Measurements from ENCODE around the gene CDK8.
"Not testable (repeated sequence)": the region's sequence is repeated elsewhere in the genome, so short reads cannot be mapped to it uniquely, and the experiment has no call there.

The CDK8 gene

DNA sequence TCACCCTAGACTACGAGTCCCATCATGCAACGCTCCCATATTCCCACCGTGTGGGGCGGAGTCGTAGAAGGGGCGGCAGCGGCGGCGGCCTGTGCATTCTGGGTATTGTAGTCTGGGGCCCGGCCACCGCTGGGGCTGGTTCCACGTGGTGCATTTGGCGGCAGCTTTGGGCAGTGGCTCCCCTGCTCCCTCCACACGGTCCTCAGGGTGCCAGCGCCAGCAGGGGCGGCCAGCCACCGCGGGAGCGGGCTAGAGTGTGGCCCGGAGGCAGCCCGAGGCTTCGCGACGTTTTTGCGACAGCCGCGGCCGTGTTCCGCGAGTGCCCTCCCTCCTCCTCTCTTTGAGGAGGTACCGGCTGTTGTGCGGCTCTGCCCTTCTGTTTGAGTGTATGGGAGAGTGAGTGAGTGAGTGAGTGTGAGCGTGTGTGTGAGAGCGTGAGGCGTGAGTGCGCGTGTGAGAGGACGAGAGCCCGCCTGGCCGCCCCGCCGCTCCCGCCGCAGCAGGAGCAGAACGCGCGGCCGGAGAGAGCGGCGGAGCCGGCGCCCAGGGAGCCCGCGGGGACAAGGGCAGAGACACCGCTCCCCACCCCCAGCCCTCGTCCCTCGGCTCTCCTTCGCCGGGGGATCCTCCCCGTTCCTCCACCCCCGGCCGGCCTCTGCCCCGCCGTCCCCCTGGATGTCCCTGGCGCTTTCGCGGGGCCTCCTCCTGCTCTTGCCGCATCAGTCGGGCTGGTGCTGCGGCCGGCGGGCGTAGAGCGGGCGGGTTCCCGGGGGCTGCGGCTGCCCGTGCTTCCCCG lies at the start of gene CDK8:
TSS of gene CDK8 (plus strand) at position 343 of the 796 bp plus-strand sequence. CDS start 513 bp downstream, outside the sequence.
- peak; percentile 75 to 76 for DNase-seq (ENCODE audit: low read depth in 1 of 2, low spot score in 1 of 2)

DNA sequence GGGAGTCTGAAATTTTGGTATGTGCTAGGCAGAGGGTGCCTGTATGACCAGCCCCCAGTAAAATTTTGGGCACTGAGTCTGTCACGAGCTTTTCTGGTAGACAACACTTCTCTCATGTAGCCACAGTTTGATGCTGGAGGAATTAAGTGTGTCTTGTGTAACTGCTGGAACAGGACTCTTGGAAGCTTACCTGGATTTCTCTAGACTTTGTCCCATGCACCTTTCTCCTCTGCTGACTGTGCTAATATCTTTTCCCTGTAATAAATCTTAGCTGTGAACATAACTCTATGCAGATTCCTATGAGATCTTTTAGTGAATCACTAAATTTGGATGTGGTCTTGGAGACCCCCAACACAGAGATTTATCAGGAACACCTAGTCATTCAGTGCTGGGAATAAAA lies 45.6 kb upstream of the CDK8 start:
- no peak for DNase-seq (ENCODE audit: low read depth in 1 of 2, low spot score in 1 of 2)

DNA sequence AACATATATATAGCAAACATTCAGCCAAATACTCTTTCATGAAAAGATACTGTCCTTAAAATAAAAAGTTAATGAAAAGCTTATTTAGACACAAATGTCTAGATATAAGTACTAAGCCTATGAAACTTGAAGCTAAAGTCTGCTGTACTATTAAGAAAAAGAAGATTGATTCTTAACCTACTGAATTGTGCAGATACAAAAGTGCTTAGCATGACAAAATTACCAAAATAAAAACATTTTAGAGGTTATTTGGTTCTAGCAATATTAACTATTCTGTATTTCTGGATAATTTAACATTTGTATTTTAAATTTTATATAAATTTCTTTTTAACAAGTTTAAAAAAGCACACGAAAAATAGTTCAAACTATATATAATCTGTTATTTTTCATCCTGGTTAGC lies 40.6 kb upstream of the CDK8 start:
- DNase-seq (ENCODE audit: low read depth in 1 of 2, low spot score in 1 of 2) = no peak

DNA sequence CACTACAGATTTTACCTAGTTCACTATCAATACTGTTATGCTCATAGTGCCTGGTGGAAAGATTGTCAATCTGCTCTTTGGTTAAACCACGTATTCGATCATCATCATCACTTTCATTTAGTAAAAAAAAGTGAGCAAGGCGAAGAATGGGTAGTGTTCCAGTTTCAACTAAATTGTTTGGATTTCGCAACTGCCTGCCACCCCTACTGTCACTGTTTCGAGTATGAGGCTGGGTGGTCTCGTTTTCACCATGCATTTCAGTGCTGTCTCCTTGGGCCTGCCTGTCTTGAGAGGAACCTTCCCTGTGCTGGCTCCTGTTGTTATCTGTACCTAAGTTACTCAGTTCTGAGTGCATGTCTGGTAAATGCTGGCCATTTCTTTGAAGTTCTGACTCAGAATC lies 39.9 kb upstream of the CDK8 start:
- no peak for DNase-seq (ENCODE audit: low read depth in 1 of 2, low spot score in 1 of 2)

DNA sequence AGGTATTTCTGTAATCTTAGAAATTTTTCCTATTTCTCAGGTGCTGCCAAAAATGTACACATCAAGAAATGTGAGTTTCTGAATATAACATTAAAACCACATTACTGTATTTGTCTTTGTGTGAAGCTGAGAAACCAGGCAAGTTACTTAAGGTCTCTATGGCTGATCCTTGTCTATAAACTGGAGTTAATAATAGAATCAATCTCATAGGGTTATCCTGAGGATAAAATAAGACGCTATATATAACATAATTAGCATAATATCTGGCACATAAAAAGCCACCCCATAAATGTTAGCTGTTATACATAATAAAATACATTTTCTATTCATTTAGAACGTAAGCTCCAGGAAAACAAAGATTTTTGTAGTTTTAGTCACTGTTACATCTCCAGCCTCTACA lies 37.9 kb upstream of the CDK8 start:
- no peak for DNase-seq (ENCODE audit: low read depth in 1 of 2, low spot score in 1 of 2)

DNA sequence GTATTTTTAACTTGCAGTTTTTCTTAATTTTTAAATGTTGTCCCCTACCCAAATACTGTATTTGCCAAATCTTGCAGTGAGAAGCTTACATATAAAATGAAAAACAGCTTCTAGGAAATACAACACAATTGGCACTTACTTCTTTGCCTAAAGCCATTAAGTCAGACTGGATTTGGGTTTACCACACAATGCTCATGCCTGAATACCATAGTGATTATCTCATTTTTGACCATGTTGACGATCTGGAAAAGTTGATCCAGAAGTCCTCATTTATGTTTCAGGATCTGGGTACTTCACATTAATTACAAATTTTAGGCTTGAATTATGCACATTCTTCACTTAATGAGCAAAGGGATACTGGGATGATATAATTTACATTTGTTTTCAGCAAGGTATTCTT lies 34.2 kb upstream of the CDK8 start:
- no peak for DNase-seq (ENCODE audit: low read depth in 1 of 2, low spot score in 1 of 2)

DNA sequence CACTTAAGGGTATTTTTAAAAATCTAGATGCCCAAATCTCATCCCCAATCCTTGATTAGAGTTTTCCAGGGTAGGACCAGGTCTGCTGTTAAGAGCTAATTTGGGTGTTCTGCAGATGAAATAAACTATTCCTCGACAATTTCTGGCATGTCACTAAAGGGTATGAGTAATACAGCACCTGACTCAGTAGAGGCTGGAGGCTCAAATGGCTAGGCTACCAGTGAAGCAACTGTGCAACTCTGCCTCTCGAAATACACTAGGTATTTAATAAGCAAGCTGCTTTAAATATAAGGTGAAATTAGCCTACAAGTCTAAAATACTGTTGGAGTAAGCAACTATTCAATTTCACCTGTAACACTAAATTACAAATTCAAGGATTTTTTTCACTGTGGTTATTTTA lies 33.4 kb upstream of the CDK8 start:
- no peak for DNase-seq (ENCODE audit: low read depth in 1 of 2, low spot score in 1 of 2)

DNA sequence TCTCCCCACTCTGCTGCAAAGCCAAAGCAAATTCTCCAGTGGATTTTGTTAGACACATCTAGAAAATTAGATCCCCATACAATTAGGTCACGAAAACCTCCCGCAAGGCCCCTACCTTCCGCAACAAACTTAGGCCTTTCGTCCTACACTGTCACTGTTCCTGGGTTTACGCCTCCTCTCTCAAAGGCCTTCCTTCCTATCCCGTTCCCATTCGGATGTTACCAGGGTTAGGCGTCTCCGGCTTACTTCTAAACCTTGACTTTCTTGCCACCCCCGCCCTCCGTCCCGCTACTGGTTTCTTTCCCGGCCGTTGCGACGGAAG lies 32.6 kb upstream of the CDK8 start:
- no peak for DNase-seq (ENCODE audit: low read depth in 1 of 2, low spot score in 1 of 2)

DNA sequence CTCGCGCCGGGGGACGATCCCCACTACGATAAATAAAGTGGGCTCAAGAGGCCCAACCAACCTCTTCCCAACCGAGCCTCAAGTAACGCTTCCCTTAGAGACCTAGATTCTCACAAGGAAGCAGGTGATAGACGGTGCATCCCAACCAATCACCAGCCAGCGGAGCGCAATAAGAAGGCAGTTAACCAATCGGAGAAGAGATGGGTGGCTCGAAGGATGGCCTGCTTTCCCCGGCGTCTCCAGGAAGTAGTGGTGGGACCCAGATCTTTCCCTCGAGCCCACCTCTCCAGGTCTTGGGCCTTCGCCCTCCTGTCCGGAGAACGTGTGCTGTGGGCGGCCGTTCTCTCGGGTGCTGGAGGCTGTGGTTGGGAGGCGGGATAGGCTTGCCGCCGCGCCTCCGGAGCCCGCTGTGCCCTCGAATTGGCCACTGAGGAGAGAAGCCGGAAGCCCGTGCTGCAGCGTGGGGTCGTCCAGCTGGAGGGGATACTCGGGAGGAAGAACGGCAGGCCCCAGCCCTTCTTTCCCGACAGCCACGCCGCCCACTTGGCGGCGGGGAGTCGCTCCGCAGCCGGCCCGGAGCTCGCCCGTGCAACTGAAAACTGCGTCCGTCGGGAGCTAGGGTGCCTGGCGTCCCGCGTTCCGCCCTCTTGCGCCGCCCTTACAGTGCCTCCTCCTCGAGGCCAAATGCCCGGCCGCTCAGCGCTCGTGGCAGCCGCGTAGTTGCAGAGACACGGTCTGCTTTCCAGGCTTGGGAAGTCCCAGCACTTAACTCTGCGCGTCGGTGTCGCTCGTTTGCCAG lies 32.0 kb upstream of the CDK8 start, which contains the start of gene RNF6:
TSS of gene RNF6 (minus strand) at position 594 of the 799 bp plus-strand sequence. CDS start 2,665 bp downstream, outside the sequence.
- peak; percentile 70 to 71 for DNase-seq (ENCODE audit: low read depth in 1 of 2, low spot score in 1 of 2)

DNA sequence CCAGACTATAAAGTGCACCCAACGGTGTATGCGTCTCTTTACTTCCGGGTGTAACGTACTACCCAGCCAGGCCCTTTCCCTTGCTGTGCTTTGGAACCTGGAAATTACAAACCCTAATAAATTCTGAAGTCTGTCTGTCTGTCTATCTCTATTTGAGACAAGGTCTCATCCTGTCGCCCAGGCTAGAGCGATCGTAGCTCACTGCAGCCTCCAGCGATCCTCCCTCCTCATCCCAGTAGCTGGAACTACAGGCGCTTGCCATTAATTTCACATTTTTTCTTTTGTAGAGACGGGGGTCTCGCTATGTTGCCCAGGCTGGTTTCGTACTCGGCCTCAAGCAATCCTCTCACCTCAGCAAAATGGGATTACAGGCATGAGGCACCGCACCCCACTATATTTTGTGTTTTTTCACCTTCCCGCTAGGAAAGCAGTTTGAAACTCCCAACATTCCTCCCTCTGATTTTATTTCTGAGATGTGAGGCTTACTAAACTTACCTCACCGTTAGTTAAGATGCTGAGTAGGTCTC lies 31.3 kb upstream of the CDK8 start:
- DNase-seq (ENCODE audit: low read depth in 1 of 2, low spot score in 1 of 2) = no peak

DNA sequence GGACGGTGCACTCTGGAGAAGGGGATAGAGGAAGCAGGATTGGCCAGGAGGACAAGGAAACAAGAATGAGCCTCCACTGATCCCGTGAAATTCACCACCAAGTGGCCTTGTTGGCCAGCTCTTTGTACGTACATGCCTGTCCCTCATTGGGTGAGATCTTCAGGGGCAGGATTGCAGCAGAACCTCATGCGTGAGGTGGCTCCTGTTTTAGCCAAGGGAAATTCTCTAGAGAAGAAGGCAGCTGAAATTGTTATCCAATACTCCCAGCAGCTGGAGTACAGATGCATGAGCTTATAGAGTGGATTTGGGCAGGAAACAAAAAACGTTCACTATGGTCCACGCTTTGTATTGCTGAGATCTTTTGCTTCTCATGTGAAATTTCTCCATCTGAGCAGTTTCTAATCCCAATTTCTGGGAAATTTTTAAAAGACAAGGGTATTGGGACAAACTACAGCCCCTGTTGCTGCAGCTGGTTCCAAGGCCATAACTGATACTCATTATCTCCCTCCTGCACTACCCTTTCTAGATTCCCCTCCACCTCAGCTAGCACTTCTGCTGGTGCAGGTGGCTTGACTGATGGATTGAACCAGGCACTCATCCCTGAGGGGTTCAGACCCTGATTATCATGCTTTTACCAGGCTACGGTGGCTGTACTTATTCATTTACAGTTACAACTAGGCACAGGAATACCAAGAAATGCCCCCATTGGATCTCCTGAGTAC lies 27.9 kb upstream of the CDK8 start:
- DNase-seq (ENCODE audit: low read depth in 1 of 2, low spot score in 1 of 2) = no peak

DNA sequence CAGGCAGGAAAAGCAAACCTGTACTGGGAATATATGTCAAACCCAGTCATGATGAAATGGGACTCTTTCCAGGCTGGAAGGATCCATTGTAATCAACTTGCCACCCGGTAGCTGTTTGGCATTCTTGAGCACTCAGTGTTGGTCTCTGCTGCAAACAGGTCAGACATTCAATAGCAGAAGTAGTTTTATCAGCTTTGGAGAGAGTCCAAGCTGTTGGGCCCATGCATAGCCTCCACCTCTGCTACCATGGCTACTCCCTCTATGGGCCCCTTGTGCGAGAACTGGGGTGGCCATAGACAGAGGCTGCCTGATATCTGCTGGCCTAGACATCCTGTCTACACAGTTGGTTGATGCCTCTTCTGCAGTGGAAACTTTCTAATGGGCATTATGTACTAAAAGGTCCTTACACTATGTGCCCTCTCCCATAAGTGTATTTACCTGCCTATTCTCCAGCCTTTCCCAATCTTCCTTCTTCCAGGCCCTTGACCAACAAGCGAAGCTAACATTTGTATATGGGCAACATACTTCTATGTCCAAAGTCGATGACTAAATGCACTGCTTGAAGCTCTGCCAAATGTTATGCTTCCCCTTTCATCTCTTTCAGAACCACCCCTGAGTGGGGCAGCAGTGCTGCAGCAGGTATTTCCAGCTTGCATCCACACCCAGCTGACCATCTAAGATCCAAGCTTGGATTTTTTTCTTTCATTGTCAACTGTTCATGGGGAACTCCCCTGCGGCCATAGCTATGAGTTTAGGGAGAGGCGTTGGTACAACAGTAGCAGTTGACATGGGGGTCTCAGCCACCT lies 26.6 kb upstream of the CDK8 start:
- DNase-seq (ENCODE audit: low read depth in 1 of 2, low spot score in 1 of 2) = no peak

DNA sequence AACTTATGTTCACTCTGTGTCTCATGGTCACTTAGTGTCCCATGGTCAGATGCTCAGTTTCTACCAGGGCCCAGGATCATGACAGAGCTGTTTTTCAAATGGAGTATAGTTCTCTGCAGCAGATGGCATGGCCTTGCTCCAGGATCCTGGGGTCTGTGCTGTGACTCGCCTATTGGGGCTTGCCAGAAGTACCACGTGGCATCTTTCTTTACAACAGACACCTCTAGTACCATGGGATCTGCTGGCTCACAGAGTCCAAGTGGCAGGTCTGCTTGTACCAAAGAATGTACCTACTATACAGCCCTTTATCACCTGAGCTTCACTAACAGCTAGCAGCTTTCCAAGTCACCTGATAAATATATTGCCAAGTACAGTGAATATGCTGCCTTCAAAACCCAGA lies 25.8 kb upstream of the CDK8 start:
- DNase-seq (ENCODE audit: low read depth in 1 of 2, low spot score in 1 of 2) = no peak

DNA sequence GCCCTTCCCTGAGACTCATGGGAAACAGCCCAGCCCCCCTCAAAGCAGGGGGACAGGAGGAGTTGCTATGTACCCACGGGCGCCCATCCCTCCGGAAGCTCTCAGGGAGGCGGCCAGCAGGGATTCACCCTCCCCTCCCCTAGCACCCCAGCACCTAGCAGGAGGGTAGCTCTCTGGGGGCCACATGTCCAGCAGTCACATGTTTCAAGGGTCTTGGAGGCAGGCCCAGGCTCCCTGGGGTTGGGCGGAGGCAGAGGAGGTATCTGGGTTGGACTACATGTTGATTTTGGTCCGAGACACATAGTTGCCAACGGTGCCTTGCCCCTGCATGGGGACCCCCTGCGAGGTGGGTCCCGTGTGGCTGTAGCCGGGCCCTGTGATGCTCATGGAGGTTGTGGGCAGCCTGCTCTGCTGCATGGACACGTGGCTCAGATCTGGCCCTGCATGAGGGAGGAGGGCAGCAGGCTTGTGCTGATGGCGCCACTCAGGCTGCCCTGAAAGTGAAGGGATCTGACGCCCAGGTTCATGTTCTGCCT lies 24.8 kb upstream of the CDK8 start:
- DNase-seq (ENCODE audit: low read depth in 1 of 2, low spot score in 1 of 2) = no peak

DNA sequence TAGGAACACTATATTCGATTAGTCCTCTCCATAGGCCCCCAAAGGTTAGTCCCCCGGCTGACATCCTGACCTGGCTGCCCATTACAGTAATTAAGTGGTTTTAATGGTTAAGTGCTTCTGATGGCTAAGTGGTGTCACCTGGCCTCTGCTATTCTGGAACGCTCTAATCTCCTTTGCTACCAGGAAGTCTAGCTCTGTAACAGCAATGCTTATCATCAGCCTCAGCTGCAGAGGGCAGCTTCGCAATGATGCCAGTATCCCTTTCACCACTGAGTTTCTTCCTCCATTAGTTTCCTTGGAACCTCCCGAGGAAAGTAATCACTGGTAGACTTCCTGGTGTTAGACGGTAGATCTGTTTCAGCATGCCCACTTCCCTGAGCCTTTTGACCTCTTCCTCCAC lies 23.2 kb upstream of the CDK8 start:
- DNase-seq (ENCODE audit: low read depth in 1 of 2, low spot score in 1 of 2) = no peak

DNA sequence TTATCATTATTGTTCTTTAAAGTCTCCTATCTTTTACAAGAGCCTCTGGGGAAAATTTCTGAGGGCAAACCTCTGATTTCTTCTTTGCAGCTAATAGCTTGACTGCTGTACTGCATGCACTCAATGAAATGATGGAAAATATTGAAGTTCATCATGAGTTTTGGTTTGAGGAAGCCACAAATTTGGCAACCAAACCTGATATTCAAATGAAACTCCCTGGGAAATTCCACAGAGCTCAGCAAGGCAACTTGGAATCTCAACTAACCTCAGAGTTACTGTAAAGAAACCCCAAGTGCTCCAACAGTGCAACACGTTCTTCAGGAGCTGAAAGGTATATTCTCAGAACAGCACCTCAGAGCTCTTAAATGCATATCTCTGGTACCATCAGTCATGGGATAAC lies 17.6 kb upstream of the CDK8 start:
- no peak for DNase-seq (ENCODE audit: low read depth in 1 of 2, low spot score in 1 of 2)

DNA sequence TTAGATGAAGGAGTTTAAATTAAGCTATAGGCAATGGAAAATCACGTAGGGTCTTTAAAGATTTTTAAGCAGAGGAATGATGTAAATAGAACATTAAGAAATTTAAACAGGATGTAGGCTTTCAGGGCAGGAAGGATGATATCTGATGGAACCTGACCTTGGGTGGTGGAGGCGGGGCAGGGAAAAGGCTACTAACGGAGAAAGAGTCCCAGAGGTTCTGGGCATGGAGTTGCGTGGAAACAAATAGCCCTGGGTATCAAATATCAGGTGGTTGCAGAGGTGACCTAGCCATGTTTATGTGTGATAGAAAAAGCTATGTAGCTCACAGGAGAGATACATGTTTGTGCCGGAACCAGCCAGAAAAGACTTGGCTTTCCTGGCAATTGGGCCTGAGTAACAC lies 7.8 kb upstream of the CDK8 start:
- DNase-seq (ENCODE audit: low read depth in 1 of 2, low spot score in 1 of 2) = no peak

DNA sequence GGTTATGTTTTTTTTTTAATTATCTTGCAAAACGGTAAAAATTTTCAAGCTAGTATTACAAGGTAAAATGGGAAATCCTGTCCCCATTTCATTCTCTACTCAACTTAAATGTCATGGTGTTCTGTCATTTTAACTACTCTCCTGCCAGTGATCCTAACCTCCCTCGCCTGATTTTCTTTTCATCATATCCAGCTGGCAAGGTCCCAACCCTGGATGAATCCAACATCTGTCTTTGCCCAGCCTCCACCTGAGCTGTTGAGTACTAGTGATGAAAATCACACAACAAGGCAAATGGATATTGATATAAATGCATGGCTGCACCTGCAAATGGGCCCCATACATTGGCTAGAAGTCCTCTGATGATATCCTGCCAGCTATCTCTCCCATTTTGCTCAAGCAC lies 6.9 kb upstream of the CDK8 start:
- no peak for DNase-seq (ENCODE audit: low read depth in 1 of 2, low spot score in 1 of 2)

DNA sequence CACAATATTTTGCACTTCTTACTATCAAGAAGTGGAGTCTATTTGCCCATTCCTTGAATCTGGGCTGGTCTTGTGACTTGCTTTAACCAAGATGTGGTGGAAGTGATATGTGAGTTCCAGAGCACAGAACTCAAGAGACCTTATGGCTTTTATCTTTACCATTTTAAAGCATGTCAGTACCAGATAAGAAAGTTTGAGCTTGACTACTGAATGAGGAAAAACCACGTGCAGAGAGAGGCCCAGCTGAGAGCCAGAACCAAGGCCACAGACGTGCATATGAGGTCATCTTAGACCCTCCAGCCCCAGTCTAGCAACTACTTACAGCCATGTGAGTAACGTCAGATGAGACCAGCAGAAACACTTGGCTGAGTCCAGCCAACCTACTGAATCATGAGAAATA lies 6.3 kb upstream of the CDK8 start:
- DNase-seq (ENCODE audit: low read depth in 1 of 2, low spot score in 1 of 2) = no peak

DNA sequence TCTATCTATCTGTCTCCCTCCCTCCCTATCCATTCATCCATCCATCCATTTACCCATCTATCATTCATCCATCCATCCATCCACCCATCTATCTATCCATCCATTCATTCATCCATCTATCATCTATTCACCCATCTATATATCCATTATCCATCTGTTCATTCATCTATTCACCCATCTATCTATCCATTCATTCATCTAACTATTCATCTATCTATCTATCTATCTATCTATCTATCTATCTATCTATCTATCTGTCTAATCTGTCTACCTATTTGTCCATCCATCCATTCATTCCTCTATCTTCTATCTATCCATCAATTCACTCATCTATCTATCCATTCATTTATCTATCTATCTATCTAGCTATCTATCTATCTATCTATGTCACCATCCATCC lies 4.4 kb upstream of the CDK8 start:
- DNase-seq (ENCODE audit: low read depth in 1 of 2, low spot score in 1 of 2) = no peak

DNA sequence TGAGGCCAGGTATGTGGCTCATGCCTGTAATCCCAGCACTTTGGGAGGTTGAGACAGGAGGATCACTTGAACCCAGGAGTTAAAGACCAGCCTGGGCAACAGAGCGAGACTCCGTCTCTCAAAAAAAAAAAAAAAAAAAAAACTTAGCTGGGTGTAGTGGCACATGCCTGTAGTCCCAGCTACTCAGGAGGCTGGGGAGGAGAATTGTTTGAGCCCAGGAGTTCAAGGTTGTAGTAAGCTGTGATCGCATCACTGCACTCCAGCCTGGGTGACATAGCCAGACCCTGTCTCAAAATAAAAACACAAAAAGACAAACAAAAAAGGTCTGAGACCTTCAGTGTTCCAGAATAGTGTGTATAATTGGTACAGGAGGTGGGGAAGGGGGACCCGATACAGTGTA lies 1.9 kb upstream of the CDK8 start:
- not testable (repeated sequence) for DNase-seq (ENCODE audit: low read depth in 1 of 2, low spot score in 1 of 2)
